Loucy (cell line): Measurements from ENCODE around the gene SHISA5.

Source experiments
- H2AFZ ChIP-seq: fragments of 200-600 bp; sonication (generic); 2 replicates; pipeline ENCODE4 v1.6.0; 2016; ENCODE audit warnings: antibody characterized with exemption, mild to moderate bottlenecking, low read length, moderate library complexity
- H3F3A ChIP-seq: fragments of 200-600 bp; 2 replicates; pipeline ENCODE4 v1.6.0; 2016; ENCODE audit warnings: antibody characterized with exemption, low read depth, mild to moderate bottlenecking
- H3K27me3 ChIP-seq: fragments of 200-600 bp; sonication (generic); 2 replicates; pipeline ENCODE4 v1.6.1; 2014; ENCODE audit warnings: low read length, mild to moderate bottlenecking; ENCODE audit not compliant: insufficient read depth, poor library complexity, severe bottlenecking
- H3K36me3 ChIP-seq: fragments of 200-600 bp; sonication (generic); 2 replicates; pipeline ENCODE4 v1.6.1; 2016; ENCODE audit warnings: low read length; ENCODE audit not compliant: insufficient read depth
- H3K4me1 ChIP-seq: fragments of 200-600 bp; sonication (generic); 2 replicates; pipeline ENCODE4 v1.5.1; 2014; ENCODE audit warnings: low read length, mild to moderate bottlenecking; ENCODE audit not compliant: insufficient read depth, poor library complexity, severe bottlenecking
- H3K4me2 ChIP-seq: fragments of 200-600 bp; sonication (generic); 2 replicates; pipeline ENCODE4 v1.6.0; 2014; ENCODE audit warnings: antibody characterized with exemption, low read length, low read depth, mild to moderate bottlenecking; ENCODE audit not compliant: poor library complexity, severe bottlenecking
- H3K4me3 ChIP-seq: fragments of 200-600 bp; sonication (generic); 2 replicates; pipeline ENCODE4 v1.5.1; 2014; ENCODE audit warnings: low read length, mild to moderate bottlenecking, mixed read lengths; ENCODE audit not compliant: poor library complexity, severe bottlenecking
- H3K79me2 ChIP-seq: fragments of 200-600 bp; sonication (generic); 2 replicates; pipeline ENCODE4 v1.6.1; 2014; ENCODE audit warnings: low read length; ENCODE audit not compliant: insufficient read depth
- H3K9ac ChIP-seq: fragments of 200-600 bp; sonication (generic); 2 replicates; pipeline ENCODE4 v1.6.0; 2014; ENCODE audit warnings: mild to moderate bottlenecking, low read depth, low read length, moderate library complexity; ENCODE audit not compliant: poor library complexity, severe bottlenecking
- H3K9me2 ChIP-seq: fragments of 200-600 bp; sonication (generic); replicated peaks from 2 replicates; pipeline ENCODE4 v1.6.1; 2016; ENCODE audit warnings: low read depth, low read length, mixed read lengths
- H3K9me3 ChIP-seq: fragments of 200-600 bp; sonication (generic); 2 replicates; pipeline ENCODE4 v1.6.1; 2014; ENCODE audit warnings: mild to moderate bottlenecking, antibody characterized with exemption, low read length, low read depth; ENCODE audit not compliant: insufficient read depth
- H4K20me1 ChIP-seq: fragments of 200-600 bp; sonication (generic); 2 replicates; pipeline ENCODE4 v1.6.0; 2014; ENCODE audit warnings: antibody characterized with exemption, low read length, mild to moderate bottlenecking; ENCODE audit not compliant: insufficient read depth, poor library complexity, severe bottlenecking
- EZH2phosphoT487 ChIP-seq: fragments of 200-600 bp; IDR thresholded peaks from 2 replicates; pipeline ENCODE4 v1.6.1; 2018; ENCODE audit warnings: antibody characterized with exemption, mild to moderate bottlenecking, moderate library complexity, borderline replicate concordance
- TF ChIP-seq, protein P1 (sequence below): fragments of 200-600 bp; sonication (generic); conservative IDR thresholded peaks from 2 replicates; pipeline ENCODE4 v1.5.1; 2014; ENCODE audit warnings: mild to moderate bottlenecking, antibody characterized with exemption, low read length

The SHISA5 gene

DNA sequence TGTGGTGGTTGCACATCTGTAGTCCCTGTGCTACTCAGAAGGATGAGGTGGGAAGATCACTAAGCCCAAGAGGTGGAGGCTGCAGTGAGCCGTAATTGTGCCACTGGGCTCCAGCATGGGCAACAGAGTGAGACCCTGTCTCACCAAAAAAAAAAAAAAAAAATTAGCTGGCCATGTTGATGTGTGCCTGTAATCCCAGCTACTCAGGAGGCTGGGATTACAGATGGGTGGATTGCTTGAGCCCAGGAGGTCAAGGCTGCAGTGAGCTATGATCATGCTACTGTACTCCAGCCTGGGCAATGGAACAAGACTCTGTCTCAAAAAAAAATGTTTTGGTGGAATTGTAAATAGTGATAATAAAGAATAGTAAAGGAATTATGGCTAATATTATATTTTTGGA is 47.5 kb downstream of the SHISA5 start:
- H3K4me3 ChIP-seq = no peak overlapping the region
- H2AFZ ChIP-seq = no peak overlapping the region
- H3F3A ChIP-seq = no peaks in the 10 kb centered on the region
- H3K9me2 ChIP-seq = no peaks in the 10 kb centered on the region
- H3K9ac ChIP-seq = no peak overlapping the region
- no peak overlapping the region for H3K4me2 ChIP-seq
- H3K79me2 ChIP-seq = no peaks in the 10 kb centered on the region
- H3K4me1 ChIP-seq = no peaks in the 10 kb centered on the region
- H3K36me3 ChIP-seq = peaks cover 42% of the 10 kb centered on the region; the same call in 1 of the 2 replicates
- H3K27me3 ChIP-seq = no peaks in the 10 kb centered on the region
- no peaks in the 10 kb centered on the region for H4K20me1 ChIP-seq
- H3K9me3 ChIP-seq = no peaks in the 10 kb centered on the region
- TF ChIP-seq EZH2phosphoT487 = no peak
- TF ChIP-seq, protein P1, sequence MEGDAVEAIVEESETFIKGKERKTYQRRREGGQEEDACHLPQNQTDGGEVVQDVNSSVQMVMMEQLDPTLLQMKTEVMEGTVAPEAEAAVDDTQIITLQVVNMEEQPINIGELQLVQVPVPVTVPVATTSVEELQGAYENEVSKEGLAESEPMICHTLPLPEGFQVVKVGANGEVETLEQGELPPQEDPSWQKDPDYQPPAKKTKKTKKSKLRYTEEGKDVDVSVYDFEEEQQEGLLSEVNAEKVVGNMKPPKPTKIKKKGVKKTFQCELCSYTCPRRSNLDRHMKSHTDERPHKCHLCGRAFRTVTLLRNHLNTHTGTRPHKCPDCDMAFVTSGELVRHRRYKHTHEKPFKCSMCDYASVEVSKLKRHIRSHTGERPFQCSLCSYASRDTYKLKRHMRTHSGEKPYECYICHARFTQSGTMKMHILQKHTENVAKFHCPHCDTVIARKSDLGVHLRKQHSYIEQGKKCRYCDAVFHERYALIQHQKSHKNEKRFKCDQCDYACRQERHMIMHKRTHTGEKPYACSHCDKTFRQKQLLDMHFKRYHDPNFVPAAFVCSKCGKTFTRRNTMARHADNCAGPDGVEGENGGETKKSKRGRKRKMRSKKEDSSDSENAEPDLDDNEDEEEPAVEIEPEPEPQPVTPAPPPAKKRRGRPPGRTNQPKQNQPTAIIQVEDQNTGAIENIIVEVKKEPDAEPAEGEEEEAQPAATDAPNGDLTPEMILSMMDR = no peak

DNA sequence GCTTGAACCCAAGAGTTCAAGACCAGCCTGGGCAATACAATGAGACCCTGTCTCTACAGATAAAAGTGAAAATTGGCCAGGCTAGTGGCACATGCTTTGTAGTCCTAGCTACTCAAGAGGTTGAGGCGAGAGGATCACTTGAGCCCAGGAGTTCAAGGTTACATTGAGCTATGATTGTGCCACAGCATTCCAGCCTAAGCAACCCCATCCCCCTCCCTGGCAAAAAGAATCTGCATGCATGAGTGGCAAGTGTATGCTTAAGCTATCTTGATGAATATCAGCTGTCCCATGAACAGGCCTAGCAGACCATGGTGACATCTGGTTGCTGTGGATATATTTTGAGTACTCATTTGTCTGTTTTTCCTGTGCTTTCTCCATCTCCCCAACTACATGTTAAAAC is 52.7 kb downstream of the SHISA5 start:
- no peak overlapping the region for H3K9ac ChIP-seq

GRCh38 chr3:48446425-48447193 is 57.4 kb downstream of the SHISA5 start, which contains the start of gene ATRIP:
TSS of gene ATRIP (plus strand) at chr3:48446737. CDS start at chr3:48446846, 109 bp downstream.
- Histone ChIP-seq H3K36me3 (peaks cover 10% of the 10 kb centered on the region; the same call in 1 of the 2 replicates), H3K4me3 (peak within 1 kb of the TSS; percentile 98), H3F3A (no peaks in the 10 kb centered on the region), H4K20me1 (peaks cover 21% of the 10 kb centered on the region), H3K9me2 (no peaks in the 10 kb centered on the region), H3K4me2 (peak within 1 kb of the TSS; percentile 97), H3K79me2 (peaks cover 43% of the 10 kb centered on the region), H3K27me3 (no peaks in the 10 kb centered on the region), H3K9ac (peak within 1 kb of the TSS; percentile 95), H3K9me3 (no peaks in the 10 kb centered on the region), H2AFZ (peak within 1 kb of the TSS; percentile 94), H3K4me1 (peaks cover 34% of the 10 kb centered on the region)
- TF ChIP-seq, protein P1 = no peak
- TF ChIP-seq EZH2phosphoT487 = no peak

More for the DNA sequence above, 52.7 kb downstream of the SHISA5 start:
- H3K4me1 ChIP-seq = peaks cover 19% of the 10 kb centered on the region
- H3F3A ChIP-seq = no peaks in the 10 kb centered on the region
- no peak overlapping the region for H2AFZ ChIP-seq
- H3K4me2 ChIP-seq = no peak overlapping the region
- H3K36me3 ChIP-seq = peaks cover 14% of the 10 kb centered on the region; the same call in 1 of the 2 replicates
- H3K4me3 ChIP-seq = no peak overlapping the region
- peaks cover 23% of the 10 kb centered on the region for H3K79me2 ChIP-seq
- TF ChIP-seq, protein P1 = no peak
- TF ChIP-seq EZH2phosphoT487 = no peak
- no peaks in the 10 kb centered on the region for H3K27me3 ChIP-seq
- no peaks in the 10 kb centered on the region for H3K9me2 ChIP-seq
- no peaks in the 10 kb centered on the region for H3K9me3 ChIP-seq
- H4K20me1 ChIP-seq = peaks cover 5% of the 10 kb centered on the region
